Measurements from ENCODE around the gene PLEK.

- TF ChIP-seq, protein P1, sequence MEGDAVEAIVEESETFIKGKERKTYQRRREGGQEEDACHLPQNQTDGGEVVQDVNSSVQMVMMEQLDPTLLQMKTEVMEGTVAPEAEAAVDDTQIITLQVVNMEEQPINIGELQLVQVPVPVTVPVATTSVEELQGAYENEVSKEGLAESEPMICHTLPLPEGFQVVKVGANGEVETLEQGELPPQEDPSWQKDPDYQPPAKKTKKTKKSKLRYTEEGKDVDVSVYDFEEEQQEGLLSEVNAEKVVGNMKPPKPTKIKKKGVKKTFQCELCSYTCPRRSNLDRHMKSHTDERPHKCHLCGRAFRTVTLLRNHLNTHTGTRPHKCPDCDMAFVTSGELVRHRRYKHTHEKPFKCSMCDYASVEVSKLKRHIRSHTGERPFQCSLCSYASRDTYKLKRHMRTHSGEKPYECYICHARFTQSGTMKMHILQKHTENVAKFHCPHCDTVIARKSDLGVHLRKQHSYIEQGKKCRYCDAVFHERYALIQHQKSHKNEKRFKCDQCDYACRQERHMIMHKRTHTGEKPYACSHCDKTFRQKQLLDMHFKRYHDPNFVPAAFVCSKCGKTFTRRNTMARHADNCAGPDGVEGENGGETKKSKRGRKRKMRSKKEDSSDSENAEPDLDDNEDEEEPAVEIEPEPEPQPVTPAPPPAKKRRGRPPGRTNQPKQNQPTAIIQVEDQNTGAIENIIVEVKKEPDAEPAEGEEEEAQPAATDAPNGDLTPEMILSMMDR (IDR thresholded peaks at IDR 0.05) = no peak
- TF ChIP-seq POLR2AphosphoS5 (IDR thresholded peaks at IDR 0.05) = no peak
- no peak for TF ChIP-seq POLR2A (IDR thresholded peaks at IDR 0.05)
- no peak for TF ChIP-seq EP300 (IDR thresholded peaks at IDR 0.05; ENCODE audit: low read depth)
These were observed 4.3 kb downstream of the PLEK start for GRCh38 chr2:68369337-68369734.

Measured in transverse colon (tissue), 4 donors.